Measurements from ENCODE around the gene MACROD2. TPM values are rescaled to one million over a fixed set of nuclear protein-coding genes. Genes with fewer than 3 reads are reported as not detected.

MACROD2 gene
- total RNA-seq, 2 donors from 2014 or later = 8.0 to 19.4 TPM

DNA sequence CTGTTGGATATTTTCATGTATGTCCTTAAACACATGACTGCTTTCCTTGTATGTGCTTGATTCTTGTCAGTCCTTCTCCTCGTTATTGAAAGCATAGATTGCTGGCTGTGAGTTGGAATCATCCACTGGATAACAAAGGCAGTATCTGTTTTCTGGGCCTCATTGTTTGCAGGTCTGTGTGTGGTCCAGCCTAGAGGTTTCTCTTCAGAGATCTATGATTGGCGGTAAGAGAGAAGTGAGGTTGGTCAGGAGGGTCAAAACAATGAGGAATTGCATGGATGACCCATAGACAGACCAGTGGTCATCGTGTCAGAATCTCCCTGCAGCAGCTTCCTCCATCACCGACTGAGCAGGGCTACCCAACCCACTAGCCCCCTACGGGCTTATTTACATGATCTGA, 1663.0 kb downstream of the MACROD2 start:
- Histone ChIP-seq H3K4me3 (no peak overlapping the region), H3K27me3 (replicated peaks; ENCODE audit: insufficient read depth) (no peaks in the 10 kb centered on the region), H3K27ac (no peak overlapping the region), H3K36me3 (no peaks in the 10 kb centered on the region), H3K4me1 (replicated peaks) (no peaks in the 10 kb centered on the region), H3K9me3 (no peaks in the 10 kb centered on the region)
- WGBS = 84% methylated on average over 5 of the region's 5 CpGs
- intact Hi-C loops (cut with DNase I) = loop anchor here (10.0 kb wide), 1 partner anchor 1323 kb away; the partner anchor contains the start of gene FLRT3
- no peak for DNase-seq (ENCODE audit: low spot score)
- TF ChIP-seq POLR2AphosphoS5 (IDR thresholded peaks at IDR 0.05) = no peak
- TF ChIP-seq POLR2A (IDR thresholded peaks at IDR 0.05) = no peak
- TF ChIP-seq, protein P1, sequence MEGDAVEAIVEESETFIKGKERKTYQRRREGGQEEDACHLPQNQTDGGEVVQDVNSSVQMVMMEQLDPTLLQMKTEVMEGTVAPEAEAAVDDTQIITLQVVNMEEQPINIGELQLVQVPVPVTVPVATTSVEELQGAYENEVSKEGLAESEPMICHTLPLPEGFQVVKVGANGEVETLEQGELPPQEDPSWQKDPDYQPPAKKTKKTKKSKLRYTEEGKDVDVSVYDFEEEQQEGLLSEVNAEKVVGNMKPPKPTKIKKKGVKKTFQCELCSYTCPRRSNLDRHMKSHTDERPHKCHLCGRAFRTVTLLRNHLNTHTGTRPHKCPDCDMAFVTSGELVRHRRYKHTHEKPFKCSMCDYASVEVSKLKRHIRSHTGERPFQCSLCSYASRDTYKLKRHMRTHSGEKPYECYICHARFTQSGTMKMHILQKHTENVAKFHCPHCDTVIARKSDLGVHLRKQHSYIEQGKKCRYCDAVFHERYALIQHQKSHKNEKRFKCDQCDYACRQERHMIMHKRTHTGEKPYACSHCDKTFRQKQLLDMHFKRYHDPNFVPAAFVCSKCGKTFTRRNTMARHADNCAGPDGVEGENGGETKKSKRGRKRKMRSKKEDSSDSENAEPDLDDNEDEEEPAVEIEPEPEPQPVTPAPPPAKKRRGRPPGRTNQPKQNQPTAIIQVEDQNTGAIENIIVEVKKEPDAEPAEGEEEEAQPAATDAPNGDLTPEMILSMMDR (IDR thresholded peaks at IDR 0.05) = no peak

DNA sequence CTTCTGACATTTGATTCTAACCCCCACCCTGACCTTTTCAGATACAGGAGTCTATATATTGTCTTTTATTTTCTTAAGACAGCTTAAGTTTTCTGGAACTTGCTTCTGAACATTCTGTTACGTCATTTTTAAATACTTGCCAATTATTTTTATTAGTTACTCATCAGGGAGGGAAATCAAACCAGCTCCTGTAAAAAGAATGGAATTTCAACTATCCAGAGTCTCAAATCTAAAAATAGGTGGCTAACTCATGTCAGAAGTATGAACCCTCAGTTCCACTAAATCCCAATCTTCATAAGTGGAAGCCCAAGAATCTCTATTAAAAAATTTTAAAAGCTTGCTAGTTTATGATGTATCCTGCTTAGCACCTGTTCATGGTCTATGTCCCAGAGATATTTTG, 1677.9 kb downstream of the MACROD2 start:
- Histone ChIP-seq H3K9me3 (no peaks in the 10 kb centered on the region), H3K36me3 (no peaks in the 10 kb centered on the region), H3K27ac (no peak overlapping the region), H3K4me3 (no peak overlapping the region), H3K27me3 (replicated peaks; ENCODE audit: insufficient read depth) (no peaks in the 10 kb centered on the region), H3K4me1 (replicated peaks) (no peaks in the 10 kb centered on the region)
- no peak for DNase-seq (ENCODE audit: low spot score)
- TF ChIP-seq, protein P1 (IDR thresholded peaks at IDR 0.05) = no peak
- TF ChIP-seq POLR2AphosphoS5 (IDR thresholded peaks at IDR 0.05) = peak; percentile 5
- TF ChIP-seq POLR2A (IDR thresholded peaks at IDR 0.05) = no peak
- WGBS = 13% methylated on average over 1 of the region's 1 CpG
- intact Hi-C loops (cut with DNase I) = no loop called here

DNA sequence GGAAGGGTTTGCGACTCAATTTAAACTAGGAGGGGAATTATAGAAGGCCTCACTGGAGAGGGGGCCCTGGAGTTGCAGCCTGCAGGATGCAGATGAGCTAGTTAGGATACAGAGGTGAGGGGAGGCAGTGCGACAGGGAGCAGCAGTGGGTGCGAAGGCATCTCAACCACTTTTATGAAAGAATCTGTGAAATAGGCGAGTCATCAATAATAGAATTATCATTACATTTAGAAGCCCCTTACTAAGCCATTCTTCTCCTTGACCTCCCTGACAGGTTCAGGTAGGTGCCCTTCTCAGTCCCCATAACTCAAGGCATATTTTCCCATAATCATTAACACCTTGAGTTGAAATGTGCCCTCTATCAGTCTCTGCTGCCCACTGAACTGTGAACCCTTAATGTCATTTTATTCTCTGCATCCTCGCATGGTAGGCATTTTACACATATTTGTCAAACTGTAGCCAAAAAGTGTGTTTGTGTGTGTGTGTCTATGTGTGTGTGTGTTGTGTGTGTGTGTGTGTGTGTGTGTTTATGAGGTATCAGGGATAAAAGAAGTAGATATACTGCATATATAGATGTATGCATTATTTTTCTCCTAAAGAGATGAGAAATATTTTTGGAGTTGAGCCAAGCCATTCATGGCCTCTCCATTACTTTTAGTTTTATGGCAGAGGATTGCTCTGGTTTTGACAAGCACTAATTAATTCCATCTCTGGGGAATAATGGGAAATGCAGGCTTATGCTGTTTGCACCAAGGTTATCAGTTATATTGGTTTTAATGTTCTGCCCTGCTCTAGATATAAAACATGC, 1679.1 kb downstream of the MACROD2 start:
- Histone ChIP-seq H3K9me3 (no peaks in the 10 kb centered on the region), H3K4me3 (no peak overlapping the region), H3K27ac (no peak overlapping the region), H3K27me3 (replicated peaks; ENCODE audit: insufficient read depth) (no peaks in the 10 kb centered on the region), H3K36me3 (no peaks in the 10 kb centered on the region), H3K4me1 (replicated peaks) (no peaks in the 10 kb centered on the region)
- intact Hi-C loops (cut with DNase I) = no loop called here
- 94% methylated on average over 5 of the region's 5 CpGs for WGBS
- DNase-seq (ENCODE audit: low spot score) = no peak
- no peak for TF ChIP-seq POLR2AphosphoS5 (IDR thresholded peaks at IDR 0.05)

DNA sequence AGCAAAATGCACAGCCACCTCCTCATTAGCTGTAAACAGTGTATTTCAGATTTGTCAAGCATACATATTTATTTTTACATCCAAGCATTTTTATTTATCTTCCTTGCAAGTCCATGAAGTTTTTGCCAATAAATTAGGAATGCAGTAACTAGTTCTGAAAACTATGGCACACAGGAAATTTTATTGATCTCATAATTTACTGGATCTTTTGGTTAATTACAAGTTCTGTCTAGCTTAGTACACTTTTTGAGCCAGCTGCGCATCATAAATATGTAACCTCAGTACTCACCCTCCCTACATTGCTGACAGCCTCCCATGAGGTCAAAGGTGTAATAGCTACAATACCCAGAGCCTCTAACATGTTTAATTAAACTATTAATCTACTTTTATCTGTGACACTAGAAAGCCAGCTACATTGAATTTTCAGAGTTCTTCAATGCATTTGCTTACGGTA, 1679.8 kb downstream of the MACROD2 start:
- Histone ChIP-seq H3K4me3 (no peak overlapping the region), H3K36me3 (no peaks in the 10 kb centered on the region), H3K9me3 (no peaks in the 10 kb centered on the region), H3K27ac (no peak overlapping the region), H3K27me3 (replicated peaks; ENCODE audit: insufficient read depth) (no peaks in the 10 kb centered on the region), H3K4me1 (replicated peaks) (no peaks in the 10 kb centered on the region)
- TF ChIP-seq, protein P1 (IDR thresholded peaks at IDR 0.05) = no peak
- TF ChIP-seq POLR2A (IDR thresholded peaks at IDR 0.05) (no peak), POLR2AphosphoS5 (IDR thresholded peaks at IDR 0.05) (no peak)
- no peak for DNase-seq (ENCODE audit: low spot score)
- intact Hi-C loops (cut with DNase I) = no loop called here
- WGBS = 100% methylated on average over 2 of the region's 2 CpGs

DNA sequence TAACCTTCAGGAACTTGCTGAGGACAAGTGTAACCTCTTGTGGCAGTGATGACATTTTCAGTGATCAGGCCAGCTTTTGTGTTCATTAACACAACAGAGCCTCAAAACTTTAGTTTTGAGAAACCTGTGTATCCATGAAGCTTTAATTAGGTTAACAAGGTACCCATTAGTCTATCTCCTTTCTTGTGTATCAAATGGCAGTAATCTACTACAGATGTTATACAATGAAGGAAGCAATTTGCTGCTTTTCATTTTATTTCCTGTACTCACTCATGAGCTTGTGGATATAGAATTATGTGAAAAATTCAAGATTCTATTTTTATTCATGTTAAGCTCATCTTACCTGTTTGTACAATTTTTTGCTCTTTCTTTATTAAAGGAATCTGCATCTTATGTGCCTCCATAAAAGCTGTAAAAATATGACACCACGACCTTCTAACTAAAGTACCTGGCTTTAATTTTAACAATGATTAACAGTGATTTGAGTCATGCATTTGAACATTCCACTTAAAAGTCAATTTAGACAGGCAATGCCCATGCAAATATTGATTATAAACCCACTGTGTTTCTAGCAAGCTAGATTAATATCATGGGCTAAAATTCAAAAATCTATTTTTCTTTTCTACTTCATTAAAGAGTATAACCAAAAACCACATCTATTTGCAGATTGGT, 1680.6 kb downstream of the MACROD2 start:
- no peaks in the 10 kb centered on the region for H3K9me3 ChIP-seq
- intact Hi-C loops (cut with DNase I) = no loop called here
- H3K27ac ChIP-seq = no peak overlapping the region
- no peak overlapping the region for H3K4me3 ChIP-seq
- no peaks in the 10 kb centered on the region for H3K4me1 ChIP-seq (replicated peaks)
- no peaks in the 10 kb centered on the region for H3K36me3 ChIP-seq
- 51% methylated on average over 1 of the region's 1 CpG for WGBS
- no peak for DNase-seq (ENCODE audit: low spot score)
- no peaks in the 10 kb centered on the region for H3K27me3 ChIP-seq (replicated peaks; ENCODE audit: insufficient read depth)
- TF ChIP-seq POLR2AphosphoS5 (IDR thresholded peaks at IDR 0.05) (no peak), POLR2A (IDR thresholded peaks at IDR 0.05) (no peak)
- TF ChIP-seq, protein P1 (IDR thresholded peaks at IDR 0.05) = no peak
